Measurements from ENCODE around the gene CSNK1A1.
"Not testable (repeated sequence)": the region's sequence is repeated elsewhere in the genome, so short reads cannot be mapped to it uniquely, and the experiment has no call there.

The CSNK1A1 gene

DNA sequence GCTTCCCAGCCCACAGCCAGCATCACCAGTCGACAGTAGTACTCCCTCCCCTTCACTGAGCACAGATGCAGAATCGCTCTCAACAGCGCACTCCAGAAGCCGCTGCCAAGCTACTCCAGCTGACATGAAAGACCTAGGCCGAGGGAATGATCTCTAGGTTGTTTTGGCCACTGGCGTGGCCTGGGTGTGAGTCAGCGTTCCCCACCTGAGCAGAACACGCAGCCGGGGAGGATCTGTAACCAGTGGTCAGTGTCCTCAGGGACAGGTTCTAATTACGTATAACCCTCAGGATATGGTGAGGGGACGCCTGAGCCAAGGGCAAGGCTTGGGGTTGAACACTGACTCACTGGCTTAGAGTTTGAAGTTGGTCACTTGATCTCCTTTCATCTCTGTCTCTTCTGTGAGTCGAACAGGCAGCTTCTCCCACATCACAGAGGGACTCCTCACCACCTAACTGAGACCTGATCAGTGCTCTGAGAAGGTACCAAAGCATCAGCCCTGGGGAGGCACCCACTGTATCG lies 95.3 kb downstream of the CSNK1A1 start:
- Histone ChIP-seq H3K27ac (ENCODE audit: low read depth, low read length) (peak overlapping the region; percentile 85), H3K9ac (ENCODE audit: low read length) (no peak overlapping the region), H3K27me3 (ENCODE audit: control insufficient read depth, insufficient read depth, low read length) (no peaks in the 10 kb centered on the region), H3K4me1 (ENCODE audit: control insufficient read depth, insufficient read depth, low read length) (peaks cover 41% of the 10 kb centered on the region), H3K4me3 (ENCODE audit: low read length) (no peak overlapping the region), H3K36me3 (ENCODE audit: control insufficient read depth, insufficient read depth, low read length) (no peaks in the 10 kb centered on the region)

DNA sequence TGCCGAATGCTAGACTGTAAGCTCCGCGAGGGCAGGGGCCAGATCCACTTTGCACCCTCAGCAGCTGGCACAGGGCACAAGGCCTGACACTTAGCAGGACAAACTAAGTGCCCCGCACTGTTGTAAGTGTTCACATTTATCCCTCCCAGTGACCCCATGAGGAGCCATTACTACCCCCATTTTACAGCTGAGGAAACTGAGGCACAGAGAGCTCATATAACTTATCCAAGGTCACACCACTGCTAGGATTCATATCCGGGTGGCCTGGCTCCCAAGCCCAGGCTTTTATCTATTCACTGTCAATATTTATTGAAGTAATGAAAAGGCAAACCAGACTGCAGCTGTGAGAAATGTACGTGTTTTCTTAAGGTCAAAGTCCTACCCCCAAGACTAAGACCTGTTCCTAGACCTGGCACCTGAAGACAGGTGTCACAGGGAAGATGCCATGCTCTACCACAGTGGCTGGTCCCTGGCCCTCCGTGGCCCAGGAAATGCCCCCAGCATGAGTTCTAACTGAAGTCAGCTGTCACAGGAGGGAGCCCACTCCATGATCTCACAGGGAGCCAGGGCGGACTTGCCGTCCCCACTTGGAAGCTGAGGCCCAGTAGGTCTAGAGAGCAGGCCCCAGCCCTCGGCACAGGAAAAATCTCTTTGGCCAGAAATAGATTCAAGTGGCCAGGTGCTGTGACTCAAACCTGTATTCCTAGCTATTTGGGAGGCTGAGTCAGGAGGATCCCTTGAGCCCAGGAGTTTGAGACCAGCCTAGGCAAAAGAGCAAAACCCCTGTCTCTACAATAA lies 97.4 kb downstream of the CSNK1A1 start:
- Histone ChIP-seq H3K36me3 (ENCODE audit: control insufficient read depth, insufficient read depth, low read length) (no peaks in the 10 kb centered on the region), H3K27me3 (ENCODE audit: control insufficient read depth, insufficient read depth, low read length) (no peaks in the 10 kb centered on the region), H3K4me1 (ENCODE audit: control insufficient read depth, insufficient read depth, low read length) (peaks cover 59% of the 10 kb centered on the region), H3K4me3 (ENCODE audit: low read length) (no peak overlapping the region), H3K9ac (ENCODE audit: low read length) (no peak overlapping the region), H3K27ac (ENCODE audit: low read depth, low read length) (peak overlapping the region; percentile 90)

DNA sequence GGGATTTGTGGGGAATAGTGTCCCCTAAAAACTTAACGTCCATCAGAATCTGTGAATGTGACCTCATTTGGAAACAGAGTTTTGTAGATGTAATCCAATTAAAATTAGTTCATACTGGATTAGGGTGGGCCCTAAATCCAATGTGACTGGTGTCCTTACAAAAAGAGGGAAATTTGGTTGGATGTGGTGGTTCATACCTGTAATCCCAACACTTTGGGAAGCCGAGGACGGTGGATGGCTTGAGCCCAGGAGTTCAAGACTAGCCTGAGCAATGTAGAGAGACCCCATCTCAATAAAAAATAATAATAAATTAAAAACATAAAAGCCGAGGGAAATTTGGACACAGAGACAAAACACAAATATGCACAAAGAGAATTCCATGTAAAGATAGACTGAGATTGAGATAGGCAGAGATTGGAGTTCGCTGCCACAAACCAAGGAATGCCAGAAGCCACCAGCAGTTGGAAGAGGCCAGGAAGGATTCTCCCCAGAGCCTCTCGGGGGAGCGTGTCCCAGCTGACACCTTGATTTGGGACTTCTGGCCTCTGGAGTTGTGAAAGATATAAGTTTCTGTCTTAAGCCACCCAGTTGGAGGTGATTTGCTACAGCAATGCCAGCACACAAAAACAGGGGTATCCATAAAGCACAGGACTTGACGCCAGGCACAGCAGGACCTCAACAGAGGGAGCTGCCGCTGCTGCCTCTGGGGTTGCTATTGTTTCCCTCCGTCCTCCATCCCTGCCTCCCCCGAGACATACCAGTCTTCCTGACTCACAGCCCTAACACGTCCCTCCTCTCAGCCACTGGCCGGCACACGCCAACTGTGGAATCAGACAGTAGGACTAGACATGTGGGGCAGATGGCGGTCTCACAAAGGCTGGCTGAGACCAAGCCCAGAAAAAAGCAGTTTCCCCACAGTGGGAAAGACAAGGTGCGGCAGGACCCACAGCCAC lies 98.3 kb downstream of the CSNK1A1 start:
- Histone ChIP-seq H3K27me3 (ENCODE audit: control insufficient read depth, insufficient read depth, low read length) (no peaks in the 10 kb centered on the region), H3K36me3 (ENCODE audit: control insufficient read depth, insufficient read depth, low read length) (no peaks in the 10 kb centered on the region), H3K27ac (ENCODE audit: low read depth, low read length) (peak overlapping the region; percentile 90), H3K4me1 (ENCODE audit: control insufficient read depth, insufficient read depth, low read length) (peaks cover 59% of the 10 kb centered on the region), H3K4me3 (ENCODE audit: low read length) (no peak overlapping the region), H3K9ac (ENCODE audit: low read length) (peak overlapping the region; percentile 26)

DNA sequence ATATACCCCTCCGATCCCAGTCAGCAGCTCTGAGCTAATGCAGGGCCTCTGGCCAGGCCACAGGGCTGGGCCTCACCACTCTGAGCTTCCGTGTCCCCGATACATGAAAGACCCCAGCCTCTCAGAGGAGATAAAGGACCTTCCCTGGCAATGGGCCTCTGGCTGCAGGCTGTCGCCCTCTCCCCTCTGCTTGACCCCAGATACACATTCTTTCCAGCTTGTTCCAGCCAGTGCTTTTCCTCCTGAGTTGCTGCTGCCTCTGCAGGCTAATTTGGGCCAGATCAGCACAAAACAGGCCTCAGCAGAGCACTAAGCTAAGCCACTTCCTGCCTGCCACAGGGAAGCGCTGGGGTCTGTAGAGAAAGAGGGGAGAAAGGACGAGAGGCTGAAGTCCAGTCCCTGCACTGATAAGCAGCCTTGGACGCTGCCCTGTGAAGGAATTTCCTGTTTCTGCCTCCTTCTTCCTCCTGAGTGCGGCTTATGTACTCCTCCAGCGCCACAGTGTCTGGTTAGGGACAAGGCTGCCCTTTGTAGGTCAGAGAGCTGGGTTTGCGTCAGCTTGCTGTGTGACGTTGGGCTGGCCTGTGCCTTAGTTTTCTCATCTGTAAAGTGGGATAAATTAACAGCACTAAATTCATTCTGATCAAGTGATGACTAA lies 99.1 kb downstream of the CSNK1A1 start:
- Histone ChIP-seq H3K27me3 (ENCODE audit: control insufficient read depth, insufficient read depth, low read length) (no peaks in the 10 kb centered on the region), H3K27ac (ENCODE audit: low read depth, low read length) (peak overlapping the region; percentile 90), H3K36me3 (ENCODE audit: control insufficient read depth, insufficient read depth, low read length) (no peaks in the 10 kb centered on the region), H3K9ac (ENCODE audit: low read length) (peak overlapping the region; percentile 64), H3K4me3 (ENCODE audit: low read length) (no peak overlapping the region), H3K4me1 (ENCODE audit: control insufficient read depth, insufficient read depth, low read length) (peaks cover 61% of the 10 kb centered on the region)

DNA sequence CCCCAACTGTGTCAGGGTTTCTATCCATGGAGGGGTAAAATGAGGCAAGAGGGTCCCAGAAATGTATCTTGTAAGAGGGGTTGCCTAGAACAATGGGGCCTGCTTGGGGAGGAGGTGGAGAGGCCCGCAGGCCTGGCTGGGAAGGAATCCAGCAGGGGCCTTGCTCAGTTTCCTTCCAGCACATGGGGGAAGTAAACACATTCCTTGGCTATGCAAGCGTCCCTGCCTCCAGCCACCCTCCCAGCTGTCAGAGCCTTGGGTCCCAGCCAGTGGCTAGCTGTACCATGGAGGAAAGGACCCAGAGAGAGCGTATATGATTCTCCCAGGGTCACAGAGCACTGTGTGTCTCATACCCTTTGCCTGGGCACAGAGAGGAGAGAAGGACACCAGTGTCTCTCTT lies 101.0 kb downstream of the CSNK1A1 start:
- H3K27ac ChIP-seq (ENCODE audit: low read depth, low read length): peak overlapping the region; percentile 90
- no peaks in the 10 kb centered on the region for H3K27me3 ChIP-seq (ENCODE audit: control insufficient read depth, insufficient read depth, low read length)
- H3K4me1 ChIP-seq (ENCODE audit: control insufficient read depth, insufficient read depth, low read length): peaks cover 54% of the 10 kb centered on the region
- no peaks in the 10 kb centered on the region for H3K36me3 ChIP-seq (ENCODE audit: control insufficient read depth, insufficient read depth, low read length)
- no peak overlapping the region for H3K4me3 ChIP-seq (ENCODE audit: low read length)
- H3K9ac ChIP-seq (ENCODE audit: low read length): no peak overlapping the region

DNA sequence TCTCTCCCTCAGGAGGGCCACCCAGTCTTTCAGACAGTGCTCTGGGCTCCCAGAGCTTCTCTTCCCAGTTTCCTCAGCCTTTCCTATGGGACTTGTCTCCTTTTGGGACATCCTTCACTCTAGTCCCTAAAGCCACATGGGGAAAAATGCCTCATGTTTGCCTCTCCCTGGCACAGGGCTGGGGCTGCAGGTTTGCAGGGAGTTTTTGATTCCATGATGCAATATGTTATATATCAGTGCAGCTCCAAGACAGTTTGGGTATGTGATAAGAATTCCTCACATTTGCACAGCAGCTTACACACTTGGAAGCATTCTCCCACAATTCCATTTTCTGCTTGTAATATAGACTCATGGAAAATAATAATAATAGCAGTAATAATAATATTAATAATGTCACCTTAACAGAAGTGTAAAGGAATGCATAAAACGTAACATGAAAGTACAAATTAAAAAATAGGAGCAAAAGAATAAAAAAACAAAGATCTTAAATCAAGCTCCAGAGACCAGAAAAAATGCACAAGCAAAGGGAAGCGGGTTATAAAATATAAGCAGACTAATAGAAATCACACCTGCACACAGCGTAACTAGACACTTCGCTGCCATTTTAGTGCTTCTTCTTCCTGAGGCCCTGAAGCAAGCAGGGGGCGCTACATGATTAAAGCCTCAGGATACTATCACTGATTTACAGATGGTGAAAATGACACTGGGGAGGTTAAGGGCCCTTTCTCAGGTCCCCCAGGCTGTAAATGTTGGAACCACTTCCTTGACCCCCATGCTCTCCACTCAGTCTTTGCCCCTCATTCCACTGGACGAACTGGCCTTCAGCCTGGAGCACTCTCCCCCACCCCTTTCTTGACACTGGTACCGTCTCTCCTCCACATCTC lies 102.2 kb downstream of the CSNK1A1 start:
- Histone ChIP-seq H3K36me3 (ENCODE audit: control insufficient read depth, insufficient read depth, low read length) (no peaks in the 10 kb centered on the region), H3K4me3 (ENCODE audit: low read length) (no peak overlapping the region), H3K27ac (ENCODE audit: low read depth, low read length) (peak overlapping the region; percentile 98), H3K4me1 (ENCODE audit: control insufficient read depth, insufficient read depth, low read length) (peaks cover 60% of the 10 kb centered on the region), H3K9ac (ENCODE audit: low read length) (no peak overlapping the region), H3K27me3 (ENCODE audit: control insufficient read depth, insufficient read depth, low read length) (no peaks in the 10 kb centered on the region)

DNA sequence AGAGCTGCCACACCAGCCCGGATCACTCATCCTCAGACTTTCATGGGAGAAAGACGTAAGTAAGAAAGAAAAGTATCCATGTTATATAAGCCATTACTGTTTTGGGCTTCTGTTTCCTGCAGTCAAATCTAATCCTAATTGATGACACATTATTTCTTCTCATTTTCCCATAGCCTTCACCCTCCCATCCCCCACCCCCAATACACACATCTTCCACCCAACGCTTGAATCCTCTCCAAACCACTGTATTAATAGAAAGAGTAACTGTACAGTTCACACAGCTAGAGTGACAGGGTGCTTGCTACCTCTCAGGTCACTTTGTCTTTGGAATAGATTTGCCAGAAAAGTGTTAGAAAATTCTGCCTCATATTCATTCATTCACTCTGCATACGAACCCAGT lies 102.8 kb downstream of the CSNK1A1 start:
- H3K4me1 ChIP-seq (ENCODE audit: control insufficient read depth, insufficient read depth, low read length): peaks cover 55% of the 10 kb centered on the region
- H3K36me3 ChIP-seq (ENCODE audit: control insufficient read depth, insufficient read depth, low read length): no peaks in the 10 kb centered on the region
- no peak overlapping the region for H3K9ac ChIP-seq (ENCODE audit: low read length)
- H3K27me3 ChIP-seq (ENCODE audit: control insufficient read depth, insufficient read depth, low read length): no peaks in the 10 kb centered on the region
- H3K4me3 ChIP-seq (ENCODE audit: low read length): no peak overlapping the region
- peak overlapping the region; percentile 98 for H3K27ac ChIP-seq (ENCODE audit: low read depth, low read length)

DNA sequence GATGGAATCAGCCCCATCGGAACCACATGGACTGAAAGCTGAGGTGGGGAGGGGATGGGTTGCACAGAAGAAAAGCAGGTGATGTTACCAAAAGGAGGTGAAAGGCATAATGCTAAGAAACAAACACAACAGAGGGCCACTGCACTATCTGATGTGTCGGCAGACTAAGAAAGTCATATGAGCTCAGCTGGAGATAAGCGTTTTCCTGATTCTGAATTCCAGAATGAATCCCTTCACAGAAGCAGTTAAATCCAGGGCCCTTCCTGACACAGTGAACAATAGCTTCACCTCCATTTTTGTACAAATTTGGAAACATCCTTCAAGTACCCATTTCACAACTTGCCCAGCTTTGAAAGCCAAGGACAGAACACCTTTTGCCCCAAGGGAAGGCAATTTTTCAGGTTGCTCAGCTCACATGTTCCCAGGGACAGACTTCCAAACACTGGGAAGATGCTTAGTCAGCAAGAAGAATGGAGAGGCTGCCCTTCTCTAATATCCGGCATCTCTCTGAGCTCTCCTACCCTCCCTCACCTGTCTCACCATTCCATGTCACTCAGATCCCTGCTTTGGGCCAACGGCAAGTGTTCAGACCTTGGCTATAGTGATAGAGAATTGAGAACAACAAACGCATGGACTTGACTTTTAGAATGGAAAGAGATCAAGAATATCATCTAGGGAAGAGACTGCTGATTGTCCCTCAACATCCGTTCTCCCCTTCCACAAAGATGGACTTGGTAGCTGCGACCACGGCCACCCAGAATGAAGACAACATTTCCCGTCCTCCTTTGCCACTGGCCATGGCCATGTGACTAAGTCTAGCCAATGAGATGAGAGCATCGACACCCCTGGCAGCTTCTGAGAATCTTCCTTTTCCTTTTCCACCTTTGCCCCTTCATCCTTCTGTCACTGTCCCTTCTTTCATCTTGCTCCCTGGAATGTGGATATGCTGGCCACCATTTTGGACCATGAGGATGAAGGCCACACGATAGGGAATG lies 103.6 kb downstream of the CSNK1A1 start:
- Histone ChIP-seq H3K36me3 (ENCODE audit: control insufficient read depth, insufficient read depth, low read length) (no peaks in the 10 kb centered on the region), H3K4me1 (ENCODE audit: control insufficient read depth, insufficient read depth, low read length) (peaks cover 55% of the 10 kb centered on the region), H3K27ac (ENCODE audit: low read depth, low read length) (peak overlapping the region; percentile 98), H3K9ac (ENCODE audit: low read length) (no peak overlapping the region), H3K4me3 (ENCODE audit: low read length) (no peak overlapping the region), H3K27me3 (ENCODE audit: control insufficient read depth, insufficient read depth, low read length) (no peaks in the 10 kb centered on the region)

DNA sequence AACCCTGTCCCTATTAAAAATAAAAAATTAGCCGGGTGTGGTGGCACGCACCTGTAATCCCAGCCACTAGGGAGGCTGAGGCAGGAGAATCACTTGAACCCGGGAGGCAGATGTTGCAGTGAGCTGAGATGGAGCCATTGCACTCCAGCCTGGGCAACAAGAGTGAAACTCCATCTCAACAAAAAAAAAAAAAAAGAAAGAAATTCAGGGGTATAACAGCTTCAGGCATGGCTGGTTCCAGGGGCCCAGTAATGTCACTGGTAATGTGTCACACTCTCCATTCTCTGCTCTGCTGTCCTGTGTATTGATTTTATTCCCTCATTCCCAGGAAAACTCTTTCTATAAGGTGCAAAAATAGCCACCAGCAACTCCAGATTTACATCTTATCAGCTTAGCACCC lies 104.4 kb downstream of the CSNK1A1 start:
- not testable (repeated sequence) for H3K4me3 ChIP-seq (ENCODE audit: low read length); H3K27me3 ChIP-seq (ENCODE audit: control insufficient read depth, insufficient read depth, low read length); H3K9ac ChIP-seq (ENCODE audit: low read length); H3K36me3 ChIP-seq (ENCODE audit: control insufficient read depth, insufficient read depth, low read length)
- peak overlapping the region; percentile 98 for H3K27ac ChIP-seq (ENCODE audit: low read depth, low read length)
- peaks cover 47% of the 10 kb centered on the region for H3K4me1 ChIP-seq (ENCODE audit: control insufficient read depth, insufficient read depth, low read length)

DNA sequence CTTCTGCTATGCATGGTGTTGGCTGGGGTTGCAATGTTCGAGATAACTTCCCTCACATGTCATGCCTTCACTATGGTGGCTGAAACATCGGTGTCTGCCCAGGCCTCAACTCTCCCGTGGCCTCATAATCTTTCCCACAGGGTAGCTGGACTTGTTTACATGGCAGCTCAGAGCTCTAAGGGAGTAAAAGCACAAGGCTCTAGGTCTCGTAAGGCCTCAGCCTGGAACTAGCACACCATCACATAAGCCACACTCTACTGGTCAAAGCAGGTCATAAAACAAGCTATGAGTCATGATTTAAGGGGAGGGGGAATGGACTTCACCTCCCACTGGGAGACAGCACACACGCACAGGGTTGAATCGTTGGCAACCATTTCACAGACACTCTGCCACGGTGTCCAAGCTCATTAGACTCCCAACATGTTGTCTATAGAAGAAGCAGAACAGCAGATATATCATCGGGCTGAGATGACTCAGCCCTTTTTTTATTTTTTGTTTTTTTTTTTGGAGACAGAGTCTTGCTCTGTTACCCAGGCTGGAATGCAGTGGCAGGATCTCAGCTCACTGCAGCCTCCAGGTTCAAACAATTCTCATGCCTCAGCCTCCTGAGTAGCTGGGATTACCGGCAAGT lies 105.4 kb downstream of the CSNK1A1 start:
- Histone ChIP-seq H3K4me3 (ENCODE audit: low read length) (no peak overlapping the region), H3K36me3 (ENCODE audit: control insufficient read depth, insufficient read depth, low read length) (no peaks in the 10 kb centered on the region), H3K9ac (ENCODE audit: low read length) (no peak overlapping the region), H3K27ac (ENCODE audit: low read depth, low read length) (peak overlapping the region; percentile 98), H3K27me3 (ENCODE audit: control insufficient read depth, insufficient read depth, low read length) (no peaks in the 10 kb centered on the region), H3K4me1 (ENCODE audit: control insufficient read depth, insufficient read depth, low read length) (peaks cover 39% of the 10 kb centered on the region)
